Erythroblast (primary cell): Measurements from ENCODE around the gene PDCD1.
A peak's percentile ranks its signal among the peaks of the same experiment; 100 is the strongest.
"Not testable (repeated sequence)": the region's sequence is repeated elsewhere in the genome, so short reads cannot be mapped to it uniquely, and the experiment has no call there.

Experiments used
- DNase-seq, 2 experiments: peaks; one replicate each; lab custom pipeline; 2025; lab: John Stamatoyannopoulos, UW
- GATA1 ChIP-seq: IDR thresholded peaks from 2 replicates; pipeline ENCODE4 v1.6.1; 2011; ENCODE audit warnings: low read depth, mild to moderate bottlenecking, control low read depth, low read length, moderate library complexity
- POLR2A ChIP-seq: IDR thresholded peaks from 2 replicates; pipeline ENCODE4 v1.6.1; 2011; ENCODE audit warnings: mild to moderate bottlenecking, low read length

The PDCD1 gene

GRCh38 chr2:241836292-241836691, 22.4 kb downstream of the PDCD1 start:
- DNase-seq = no peak
- no peak for TF ChIP-seq GATA1
- no peak for TF ChIP-seq POLR2A

- no peak for DNase-seq
- TF ChIP-seq GATA1 (no peak), POLR2A (no peak)
Measured at GRCh38 chr2:241835611-241836010, 23.1 kb downstream of the PDCD1 start.

GRCh38 chr2:241834527-241835210, 24.0 kb downstream of the PDCD1 start:
- no peak for DNase-seq
- TF ChIP-seq GATA1 (no peak), POLR2A (no peak)

GRCh38 chr2:241833756-241834526, 24.8 kb downstream of the PDCD1 start:
- DNase-seq = not testable (repeated sequence)

GRCh38 chr2:241833101-241833663, 25.5 kb downstream of the PDCD1 start:
- no peak for TF ChIP-seq POLR2A
- TF ChIP-seq GATA1 = no peak
- no peak for DNase-seq

- TF ChIP-seq GATA1 (no peak), POLR2A (no peak)
- no peak for DNase-seq
Measured at GRCh38 chr2:241827394-241827793, 31.3 kb downstream of the PDCD1 start.

GRCh38 chr2:241823531-241824437, 34.9 kb downstream of the PDCD1 start:
- DNase-seq = peak in 1 of 2 experiments; percentile 23

GRCh38 chr2:241822264-241822623, 36.5 kb downstream of the PDCD1 start:
- DNase-seq = no peak
- TF ChIP-seq POLR2A = no peak
- TF ChIP-seq GATA1 = no peak

GRCh38 chr2:241821460-241822263, 37.0 kb downstream of the PDCD1 start:
- DNase-seq = no peak

GRCh38 chr2:241820625-241821384, 37.9 kb downstream of the PDCD1 start:
- DNase-seq = no peak
- TF ChIP-seq GATA1 = no peak
- TF ChIP-seq POLR2A = no peak

More at GRCh38 chr2:241821460-241822263, 37.0 kb downstream of the PDCD1 start:
- TF ChIP-seq GATA1 (no peak), POLR2A (no peak)

GRCh38 chr2:241819947-241820624, 38.6 kb downstream of the PDCD1 start:
- DNase-seq = not testable (repeated sequence)

- TF ChIP-seq POLR2A (no peak), GATA1 (no peak)
- no peak for DNase-seq
Measured at GRCh38 chr2:241818943-241819270, 39.8 kb downstream of the PDCD1 start.
